Common myeloid progenitor, CD34-positive (primary cell): ENCODE measurements around the gene DNAH8.

ENCODE experiments used
- CTCF ChIA-PET: fragments of 350-600 bp; sonication (Branson Sonifier 250); formaldehyde crosslinking; loops from one replicate; lab custom pipeline; 2021; ENCODE audit warnings: antibody characterized with exemption; lab: Charles Lee
- POLR2A ChIA-PET: fragments of 350-600 bp; sonication (Branson Sonifier 250); formaldehyde crosslinking; loops from one replicate; lab custom pipeline; 2021; ENCODE audit warnings: antibody characterized with exemption; lab: Charles Lee
- DNase-seq, 3 donors: peaks; one replicate each; pipeline versions ENCODE4 v3.0.0 to v3.0.0-alpha.2; 2013
- H3K27ac ChIP-seq, 2 experiments: 1 replicate in 1 of 2; 2 replicates in 1 of 2; pipeline ENCODE4 v1.7.0; 2013; ENCODE audit warnings: inconsistent platforms in 2 of 2, low read length in 2 of 2, mild to moderate bottlenecking in 2 of 2, low read depth in 1 of 2, moderate library complexity in 1 of 2; ENCODE audit not compliant: severe bottlenecking in 2 of 2, insufficient read depth in 1 of 2, poor library complexity in 1 of 2
- H3K27me3 ChIP-seq, 5 experiments: replicated peaks in 2 of 5; 1 replicate in 3 of 5; 2 replicates in 2 of 5; pipeline versions ENCODE4 v1.6.1 to v1.7.0; 2013; ENCODE audit warnings: low read length in 4 of 5, mild to moderate bottlenecking in 2 of 5, moderate library complexity in 2 of 5, inconsistent platforms in 1 of 5; ENCODE audit not compliant: insufficient read depth in 5 of 5, control insufficient read depth in 4 of 5
- H3K36me3 ChIP-seq, 4 experiments: 1 replicate in 2 of 4; 2 replicates in 2 of 4; pipeline versions ENCODE4 v1.6.1 to v1.7.0; 2013; ENCODE audit warnings: low read length in 3 of 4, control low read depth in 1 of 4, mild to moderate bottlenecking in 1 of 4; ENCODE audit not compliant: control insufficient read depth in 4 of 4, insufficient read depth in 4 of 4
- H3K4me1 ChIP-seq, 4 experiments: 1 replicate in 3 of 4; 2 replicates in 1 of 4; pipeline versions ENCODE4 v1.6.1 to v1.7.1; 2013; ENCODE audit warnings: low read length in 3 of 4, mild to moderate bottlenecking in 3 of 4, control low read depth in 1 of 4, inconsistent platforms in 1 of 4, moderate library complexity in 1 of 4; ENCODE audit not compliant: control insufficient read depth in 4 of 4, insufficient read depth in 4 of 4; ENCODE audit errors: control extremely low read depth in 1 of 4
- H3K4me3 ChIP-seq, 7 experiments: 1 replicate in 4 of 7; 2 replicates in 3 of 7; pipeline versions ENCODE4 v1.5.1 to v1.7.0; 2013; ENCODE audit warnings: mild to moderate bottlenecking in 7 of 7, low read length in 6 of 7, moderate library complexity in 6 of 7, inconsistent platforms in 2 of 7, low read depth in 2 of 7, control low read depth in 1 of 7; ENCODE audit not compliant: insufficient read depth in 4 of 7, control insufficient read depth in 1 of 7; ENCODE audit errors: extremely low read depth in 1 of 7
- H3K9me3 ChIP-seq, 5 experiments: 1 replicate in 4 of 5; 2 replicates in 1 of 5; pipeline versions ENCODE4 v1.6.1 to v1.7.1; 2013; ENCODE audit warnings: low read length in 4 of 5, mild to moderate bottlenecking in 2 of 5, inconsistent platforms in 1 of 5, low read depth in 1 of 5, moderate library complexity in 1 of 5; ENCODE audit not compliant: control insufficient read depth in 4 of 5, insufficient read depth in 2 of 5; ENCODE audit errors: control extremely low read depth in 1 of 5
- whole genome bisulfite sequencing: methylation state at CpG from one replicate; pipeline ENCODE4 v1.1.5; 2013; ENCODE audit not compliant: insufficient coverage; 5-methylcytosine and 5-hydroxymethylcytosine counted together

Gene DNAH8

DNA sequence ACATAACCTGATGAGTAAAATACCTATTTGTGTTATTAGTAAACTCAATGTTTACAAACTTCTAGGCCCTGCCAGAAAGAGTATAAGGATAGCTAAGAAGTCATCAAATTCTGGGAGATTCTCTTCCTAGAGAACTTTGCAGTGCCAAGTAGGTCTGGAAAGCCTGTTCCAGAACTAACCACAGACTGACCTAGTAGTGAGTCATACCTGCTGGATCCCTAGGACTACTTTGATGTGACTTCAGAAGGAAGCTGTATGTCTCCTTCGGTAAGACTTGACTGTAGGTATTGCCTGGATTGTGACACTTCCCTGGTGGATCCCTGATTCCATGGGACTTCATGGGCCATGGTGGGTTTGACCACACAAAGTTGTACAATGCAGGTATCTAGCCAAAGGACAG lies 131.7 kb downstream of the DNAH8 start:
- Histone ChIP-seq H3K27ac (no peak overlapping the region), H3K36me3 (no peaks in the 10 kb centered on the region), H3K4me3 (no peak overlapping the region), H3K27me3 (peaks cover under 1 to 8% (median 3%) of the 10 kb centered on the region in 5 experiments), H3K9me3 (no peaks in the 10 kb centered on the region), H3K4me1 (no peaks in the 10 kb centered on the region)
- WGBS: 100% methylated on average over 1 of the region's 1 CpG
- CTCF ChIA-PET: interaction anchor here (0.7 kb wide), 1 partner anchor 86 kb away, joined by 3 read pairs; no protein-coding TSS in a partner anchor
- DNase-seq: no peak
- POLR2A ChIA-PET: no interaction called here

DNA sequence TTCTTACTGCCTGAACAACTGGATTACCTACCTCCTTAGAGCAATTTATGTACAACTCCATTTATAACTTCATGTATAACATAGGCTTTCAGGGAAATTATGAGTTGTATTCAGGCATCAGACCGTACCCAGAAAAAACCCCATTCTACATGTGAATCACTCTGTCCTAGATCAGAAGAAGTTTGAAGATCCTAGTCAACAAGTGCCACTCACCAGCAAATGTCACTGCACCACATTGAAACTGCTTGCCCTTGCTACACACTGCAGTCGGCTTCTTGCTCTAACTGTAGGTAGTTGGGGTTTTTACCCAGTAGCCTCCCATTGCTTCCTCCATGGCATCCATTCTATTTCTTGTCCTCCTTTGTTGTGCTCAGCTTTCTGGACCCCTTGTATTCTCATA lies 132.4 kb downstream of the DNAH8 start:
- DNase-seq: no peak
- ChIA-PET CTCF (no interaction called here), POLR2A (no interaction called here)
- Histone ChIP-seq H3K36me3 (no peaks in the 10 kb centered on the region), H3K27ac (no peak overlapping the region), H3K4me3 (no peak overlapping the region), H3K9me3 (no peaks in the 10 kb centered on the region), H3K27me3 (peaks cover 0 to 8% (median 3%) of the 10 kb centered on the region in 5 experiments), H3K4me1 (no peaks in the 10 kb centered on the region)
- no CpG with 5 or more reads among the region's 2 CpGs for WGBS

DNA sequence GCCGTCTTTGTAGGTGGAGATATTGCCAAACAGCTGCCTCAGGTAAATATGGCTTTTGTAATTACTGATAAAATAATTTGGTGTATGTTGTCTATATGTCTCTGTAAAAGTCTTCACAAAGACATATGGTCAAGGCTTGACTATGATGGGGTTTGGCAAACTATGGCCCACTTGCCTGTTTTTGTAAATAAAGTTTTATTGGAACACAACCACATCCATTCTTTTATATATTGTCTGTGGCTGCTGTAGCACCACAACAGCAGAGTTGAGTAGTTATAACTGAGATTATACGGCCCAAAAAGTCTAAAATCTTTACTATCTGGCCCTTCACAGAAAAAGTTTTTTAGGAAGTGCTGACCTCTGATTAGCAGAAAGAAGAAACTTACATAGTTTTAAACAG lies 133.6 kb downstream of the DNAH8 start:
- Histone ChIP-seq H3K27ac (no peak overlapping the region), H3K9me3 (no peaks in the 10 kb centered on the region), H3K4me3 (no peak overlapping the region), H3K4me1 (no peaks in the 10 kb centered on the region), H3K27me3 (peaks cover 0 to 9% (median 2%) of the 10 kb centered on the region in 5 experiments), H3K36me3 (no peaks in the 10 kb centered on the region)
- WGBS: 100% methylated on average over 1 of the region's 2 CpGs
- POLR2A ChIA-PET: no interaction called here
- DNase-seq: no peak
- CTCF ChIA-PET: no interaction called here

DNA sequence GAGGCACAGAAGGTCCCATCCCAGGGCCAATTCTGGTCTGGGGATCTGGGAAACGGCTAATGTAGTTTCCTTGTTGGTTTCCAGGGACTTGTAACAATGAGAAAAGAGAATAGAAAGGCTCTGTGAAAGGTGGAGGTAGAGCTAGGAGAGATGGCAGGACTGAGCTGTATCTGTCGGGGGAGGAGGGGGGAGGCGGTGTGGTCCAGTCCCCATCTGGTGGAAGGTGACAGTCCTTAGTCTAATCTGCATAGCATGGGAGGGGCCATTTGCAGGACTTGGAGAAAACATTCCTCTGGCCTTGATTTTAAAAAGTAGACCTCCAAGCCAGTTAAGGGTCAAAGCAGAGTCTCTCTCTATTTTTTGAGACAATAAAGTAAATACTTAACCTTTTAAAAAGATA lies 137.1 kb downstream of the DNAH8 start:
- peaks cover 0 to 9% (median 2%) of the 10 kb centered on the region in 5 experiments for H3K27me3 ChIP-seq
- 78% methylated on average over 3 of the region's 3 CpGs for WGBS
- CTCF ChIA-PET: no interaction called here
- POLR2A ChIA-PET: no interaction called here
- no peak overlapping the region for H3K27ac ChIP-seq
- no peaks in the 10 kb centered on the region for H3K9me3 ChIP-seq
- H3K36me3 ChIP-seq: no peaks in the 10 kb centered on the region
- no peaks in the 10 kb centered on the region for H3K4me1 ChIP-seq
- no peak overlapping the region for H3K4me3 ChIP-seq
- DNase-seq: no peak

DNA sequence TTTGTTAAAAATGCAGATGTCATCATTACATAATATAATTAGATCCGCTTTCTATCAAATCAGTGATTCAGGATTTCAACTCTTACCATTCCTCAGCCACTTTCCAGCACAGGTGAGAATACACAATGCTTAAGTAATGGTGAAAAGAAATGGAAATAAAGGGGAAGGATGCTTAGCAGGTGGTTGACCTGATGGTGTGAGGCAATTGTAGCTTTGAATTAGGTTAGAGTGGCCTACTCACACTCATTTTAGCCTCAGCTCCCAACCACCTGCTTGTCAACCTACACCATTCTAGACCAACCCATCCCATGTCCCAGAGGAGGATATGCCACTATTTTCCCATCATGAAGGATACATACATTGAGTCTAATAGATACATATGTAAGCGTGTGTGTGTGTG lies 138.1 kb downstream of the DNAH8 start:
- no peak for DNase-seq
- Histone ChIP-seq H3K27ac (no peak overlapping the region), H3K4me3 (no peak overlapping the region), H3K9me3 (no peaks in the 10 kb centered on the region), H3K4me1 (no peaks in the 10 kb centered on the region), H3K27me3 (peaks cover 0 to 7% (median 2%) of the 10 kb centered on the region in 5 experiments), H3K36me3 (no peaks in the 10 kb centered on the region)
- POLR2A ChIA-PET: no interaction called here
- CTCF ChIA-PET: no interaction called here
- no CpG with 5 or more reads among the region's 2 CpGs for WGBS

DNA sequence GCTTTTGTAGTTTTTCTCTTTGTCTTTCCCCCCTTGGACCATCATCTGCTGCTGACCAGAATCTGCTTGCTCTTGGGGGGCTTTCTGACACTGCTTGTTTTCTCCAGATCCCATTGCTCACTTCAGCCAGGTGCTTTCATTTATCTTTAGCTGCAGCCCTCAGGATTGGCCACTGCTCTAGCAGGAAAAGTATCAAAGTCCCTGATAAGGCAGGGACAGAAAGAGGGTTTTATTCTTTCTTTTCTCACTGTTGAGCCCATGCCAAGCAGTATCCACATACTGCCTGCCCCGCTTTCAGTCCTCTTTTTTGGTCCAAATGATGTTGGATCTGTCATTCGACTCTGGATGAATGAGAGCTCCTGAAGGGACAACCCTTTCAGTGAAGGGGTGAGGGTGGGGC lies 141.4 kb downstream of the DNAH8 start:
- Histone ChIP-seq H3K36me3 (no peaks in the 10 kb centered on the region), H3K27me3 (peaks cover 0 to 4% (median 0%) of the 10 kb centered on the region in 5 experiments), H3K9me3 (no peaks in the 10 kb centered on the region), H3K4me3 (no peak overlapping the region), H3K27ac (no peak overlapping the region), H3K4me1 (no peaks in the 10 kb centered on the region)
- CTCF ChIA-PET: no interaction called here
- WGBS: 100% methylated on average over 1 of the region's 2 CpGs
- no peak for DNase-seq
- POLR2A ChIA-PET: no interaction called here

DNA sequence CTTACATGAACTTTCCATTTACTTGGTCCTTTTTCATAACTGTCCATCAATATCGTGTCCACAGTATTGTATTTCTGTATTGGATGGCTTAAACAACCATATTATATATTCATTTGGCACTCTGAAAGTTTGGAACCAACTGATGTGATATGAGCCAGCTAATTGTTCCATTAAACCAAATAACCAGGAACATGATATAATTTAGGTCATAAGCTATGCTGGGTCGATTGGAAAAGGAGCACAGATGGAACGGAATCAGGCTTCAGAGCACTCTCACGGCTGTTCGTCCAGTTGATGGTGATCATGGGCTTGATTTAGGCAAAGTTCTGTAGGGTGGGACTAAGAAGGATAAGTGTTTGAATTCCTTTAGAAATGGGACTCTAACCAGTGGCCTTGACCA lies 142.7 kb downstream of the DNAH8 start:
- Histone ChIP-seq H3K36me3 (no peaks in the 10 kb centered on the region), H3K9me3 (no peaks in the 10 kb centered on the region), H3K27ac (no peak overlapping the region), H3K4me3 (no peak overlapping the region), H3K4me1 (no peaks in the 10 kb centered on the region), H3K27me3 (peaks cover 0 to 4% (median 0%) of the 10 kb centered on the region in 5 experiments)
- DNase-seq: no peak
- WGBS: 100% methylated on average over 2 of the region's 5 CpGs
- ChIA-PET CTCF (no interaction called here), POLR2A (no interaction called here)
